Neural cell (in vitro differentiated cells): ENCODE data around the gene ALK. TPM values are rescaled to one million over a fixed set of nuclear protein-coding genes. Genes with fewer than 3 reads are reported as not detected.

ENCODE experiments used
- H2AFZ ChIP-seq: fragments of 200-600, 300-800 bp; sonication (generic), shearing (Covaris generic); 2 replicates; pipeline ENCODE4 v1.6.0; 2014; ENCODE audit warnings: low read depth, mild to moderate bottlenecking, antibody characterized with exemption, low read length, moderate library complexity
- H3F3A ChIP-seq: fragments of 200-600 bp; shearing (Covaris generic); 2 replicates; pipeline ENCODE4 v1.6.1; 2016; ENCODE audit warnings: mild to moderate bottlenecking, moderate library complexity, mixed read lengths, antibody characterized with exemption, low read length; ENCODE audit not compliant: insufficient read depth, poor library complexity, severe bottlenecking
- H3K27ac ChIP-seq: fragments of 200-600, 300-800 bp; sonication (generic), shearing (Covaris generic); 2 replicates; pipeline ENCODE4 v1.5.1; 2014; ENCODE audit warnings: mild to moderate bottlenecking, low read length, moderate library complexity
- H3K27me3 ChIP-seq: fragments of 300-800, 200-600 bp; sonication (generic), shearing (Covaris generic); 2 replicates; pipeline ENCODE4 v1.6.0; 2014; ENCODE audit warnings: mild to moderate bottlenecking, low read depth, low read length, moderate library complexity; ENCODE audit not compliant: insufficient read depth
- H3K36me3 ChIP-seq: fragments of 300-800, 200-600 bp; sonication (generic), shearing (Covaris generic); 2 replicates; pipeline ENCODE4 v1.5.1; 2014; ENCODE audit warnings: mild to moderate bottlenecking, antibody characterized with exemption, low read length, moderate library complexity; ENCODE audit not compliant: insufficient read depth
- H3K4me2 ChIP-seq: fragments of 300-800, 200-600 bp; sonication (generic), shearing (Covaris generic); 2 replicates; pipeline ENCODE4 v1.6.0; 2014; ENCODE audit warnings: mild to moderate bottlenecking, low read length
- H3K4me3 ChIP-seq: fragments of 300-800, 200-600 bp; sonication (generic), shearing (Covaris generic); 2 replicates; pipeline ENCODE4 v1.5.1; 2014; ENCODE audit warnings: mild to moderate bottlenecking, low read length, moderate library complexity
- H3K79me2 ChIP-seq: fragments of 200-600 bp; shearing (Covaris generic); replicated peaks from 2 replicates; pipeline ENCODE4 v1.6.0; 2014; ENCODE audit warnings: mild to moderate bottlenecking, low read length, moderate library complexity; ENCODE audit not compliant: insufficient read depth
- H3K9ac ChIP-seq: fragments of 300-800, 200-600 bp; sonication (generic), shearing (Covaris generic); 2 replicates; pipeline ENCODE4 v1.6.1; 2016; ENCODE audit warnings: mild to moderate bottlenecking, low read length, mixed read lengths
- H3K9me2 ChIP-seq: fragments of 200-600 bp; shearing (Covaris generic); 2 replicates; pipeline ENCODE4 v1.6.1; 2016; ENCODE audit warnings: mild to moderate bottlenecking, low read length, mixed read lengths; ENCODE audit not compliant: insufficient read depth
- H3K9me3 ChIP-seq: fragments of 200-600, 300-800 bp; sonication (generic), shearing (Covaris generic); 2 replicates; pipeline ENCODE4 v1.6.1; 2016; ENCODE audit warnings: mild to moderate bottlenecking, mixed run types, low read length, moderate library complexity, mixed read lengths
- H4K20me1 ChIP-seq: fragments of 200-600 bp; shearing (Covaris generic); 2 replicates; pipeline ENCODE4 v1.6.1; 2016; ENCODE audit warnings: mild to moderate bottlenecking, mixed run types; ENCODE audit not compliant: insufficient read depth
- EP300 ChIP-seq: fragments of 450-650 bp; conservative IDR thresholded peaks from 2 replicates; pipeline ENCODE4 v1.6.1; 2014; ENCODE audit warnings: antibody characterized with exemption, mild to moderate bottlenecking, moderate library complexity; ENCODE audit not compliant: poor library complexity, severe bottlenecking
- EZH2 ChIP-seq: fragments of 200-600, 300-800 bp; shearing (Covaris generic), sonication (generic); IDR thresholded peaks from 2 replicates; pipeline ENCODE4 v1.6.1; 2014; ENCODE audit warnings: antibody characterized with exemption, low read length, borderline replicate concordance, mild to moderate bottlenecking; ENCODE audit not compliant: insufficient read depth, poor library complexity, severe bottlenecking
- MXI1 ChIP-seq: fragments of 450-650 bp; conservative IDR thresholded peaks from 2 replicates; pipeline ENCODE4 v1.6.1; 2014; ENCODE audit warnings: antibody characterized with exemption, mild to moderate bottlenecking; ENCODE audit not compliant: poor library complexity, severe bottlenecking
- POLR2AphosphoS5 ChIP-seq: IDR thresholded peaks from 2 replicates; pipeline ENCODE4 v1.6.1; 2012
- RAD21 ChIP-seq: fragments of 450-650 bp; conservative IDR thresholded peaks from 2 replicates; pipeline ENCODE4 v1.6.1; 2014; ENCODE audit warnings: antibody characterized with exemption, mild to moderate bottlenecking, moderate library complexity
- SMC3 ChIP-seq: fragments of 450-650 bp; conservative IDR thresholded peaks from 2 replicates; pipeline ENCODE4 v1.6.1; 2014; ENCODE audit warnings: antibody characterized with exemption, mild to moderate bottlenecking, moderate library complexity; ENCODE audit not compliant: poor library complexity
- TAF1 ChIP-seq: IDR thresholded peaks from 2 replicates; pipeline ENCODE4 v1.6.1; 2012; ENCODE audit warnings: low read depth
- polyA plus RNA-seq: library from polyadenylated mRNA; depleted of rRNA; stranded (reverse); fragments of >200 nt; gene quantifications from 2 replicates; pipeline ENCODE4 v1.2.3, GENCODE V29; 2014
- TF ChIP-seq, protein P1 (sequence below): IDR thresholded peaks from 2 replicates; pipeline ENCODE4 v1.6.1; 2012; ENCODE audit warnings: borderline replicate concordance
- TF ChIP-seq, protein P2 (sequence below): fragments of 450-650 bp; IDR thresholded peaks from 2 replicates; pipeline ENCODE4 v1.5.1; 2014; ENCODE audit warnings: antibody characterized with exemption, mild to moderate bottlenecking, moderate library complexity; ENCODE audit not compliant: poor library complexity, severe bottlenecking

Gene ALK
- polyA plus RNA-seq, 1 donor from 2014 or later: 7.1 TPM

DNA sequence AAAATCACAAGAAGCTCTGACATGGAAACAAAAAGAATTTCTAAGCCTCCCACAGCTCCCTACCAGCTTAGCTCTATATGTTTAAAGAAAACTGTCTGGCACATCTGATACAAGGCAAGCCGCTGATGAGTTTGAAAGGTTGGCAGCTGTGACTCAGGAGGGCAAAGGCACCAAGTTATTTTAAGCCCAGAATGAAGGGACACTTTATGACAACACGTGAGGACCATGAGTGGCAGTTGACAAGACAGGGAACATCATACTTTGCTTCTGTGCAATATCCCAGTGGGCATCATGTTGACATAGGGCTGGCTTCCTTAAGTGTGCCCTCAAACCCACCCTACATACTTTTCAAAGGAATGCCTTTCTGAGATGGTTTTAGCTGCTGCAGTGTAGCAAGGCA is 533.3 kb downstream of the ALK start:
- Histone ChIP-seq H3K9me2 (no peaks in the 10 kb centered on the region), H3K79me2 (no peaks in the 10 kb centered on the region), H3K27me3 (no peaks in the 10 kb centered on the region), H3K4me2 (no peak overlapping the region), H3K9me3 (no peaks in the 10 kb centered on the region), H3K36me3 (no peaks in the 10 kb centered on the region), H3F3A (no peaks in the 10 kb centered on the region), H3K4me3 (no peak overlapping the region), H4K20me1 (no peaks in the 10 kb centered on the region), H3K27ac (no peak overlapping the region), H3K9ac (no peak overlapping the region), H2AFZ (no peak overlapping the region)
- TF ChIP-seq, protein P1, sequence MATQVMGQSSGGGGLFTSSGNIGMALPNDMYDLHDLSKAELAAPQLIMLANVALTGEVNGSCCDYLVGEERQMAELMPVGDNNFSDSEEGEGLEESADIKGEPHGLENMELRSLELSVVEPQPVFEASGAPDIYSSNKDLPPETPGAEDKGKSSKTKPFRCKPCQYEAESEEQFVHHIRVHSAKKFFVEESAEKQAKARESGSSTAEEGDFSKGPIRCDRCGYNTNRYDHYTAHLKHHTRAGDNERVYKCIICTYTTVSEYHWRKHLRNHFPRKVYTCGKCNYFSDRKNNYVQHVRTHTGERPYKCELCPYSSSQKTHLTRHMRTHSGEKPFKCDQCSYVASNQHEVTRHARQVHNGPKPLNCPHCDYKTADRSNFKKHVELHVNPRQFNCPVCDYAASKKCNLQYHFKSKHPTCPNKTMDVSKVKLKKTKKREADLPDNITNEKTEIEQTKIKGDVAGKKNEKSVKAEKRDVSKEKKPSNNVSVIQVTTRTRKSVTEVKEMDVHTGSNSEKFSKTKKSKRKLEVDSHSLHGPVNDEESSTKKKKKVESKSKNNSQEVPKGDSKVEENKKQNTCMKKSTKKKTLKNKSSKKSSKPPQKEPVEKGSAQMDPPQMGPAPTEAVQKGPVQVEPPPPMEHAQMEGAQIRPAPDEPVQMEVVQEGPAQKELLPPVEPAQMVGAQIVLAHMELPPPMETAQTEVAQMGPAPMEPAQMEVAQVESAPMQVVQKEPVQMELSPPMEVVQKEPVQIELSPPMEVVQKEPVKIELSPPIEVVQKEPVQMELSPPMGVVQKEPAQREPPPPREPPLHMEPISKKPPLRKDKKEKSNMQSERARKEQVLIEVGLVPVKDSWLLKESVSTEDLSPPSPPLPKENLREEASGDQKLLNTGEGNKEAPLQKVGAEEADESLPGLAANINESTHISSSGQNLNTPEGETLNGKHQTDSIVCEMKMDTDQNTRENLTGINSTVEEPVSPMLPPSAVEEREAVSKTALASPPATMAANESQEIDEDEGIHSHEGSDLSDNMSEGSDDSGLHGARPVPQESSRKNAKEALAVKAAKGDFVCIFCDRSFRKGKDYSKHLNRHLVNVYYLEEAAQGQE: no peak
- TF ChIP-seq SMC3: no peak
- TF ChIP-seq TAF1: no peak
- TF ChIP-seq RAD21: no peak
- TF ChIP-seq POLR2AphosphoS5: no peak
- no peak for TF ChIP-seq EZH2

DNA sequence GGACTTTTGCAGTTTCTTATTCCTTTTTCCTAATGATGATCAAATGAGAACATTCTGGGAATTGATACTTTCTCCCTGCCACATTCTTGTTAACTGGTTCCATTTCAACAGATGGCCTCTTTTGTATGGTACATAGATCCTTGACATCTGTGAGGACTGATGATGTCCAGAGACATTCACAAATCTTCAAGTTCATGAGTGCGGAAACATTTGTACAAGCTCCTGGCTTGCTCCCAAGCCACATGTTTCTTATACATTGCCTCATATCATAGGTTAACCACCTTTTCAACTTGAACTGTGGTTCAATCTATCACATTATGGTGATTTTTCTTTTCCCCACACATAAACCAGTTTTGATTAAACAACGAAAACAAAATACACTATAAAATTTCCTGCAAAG is 538.9 kb downstream of the ALK start:
- Histone ChIP-seq H3K27ac (no peak overlapping the region), H3K9ac (no peak overlapping the region), H3F3A (no peaks in the 10 kb centered on the region), H3K36me3 (no peaks in the 10 kb centered on the region), H3K9me3 (no peaks in the 10 kb centered on the region), H3K79me2 (no peaks in the 10 kb centered on the region), H3K9me2 (no peaks in the 10 kb centered on the region), H3K27me3 (no peaks in the 10 kb centered on the region), H3K4me3 (no peak overlapping the region), H4K20me1 (no peaks in the 10 kb centered on the region), H3K4me2 (no peak overlapping the region), H2AFZ (no peak overlapping the region)
- TF ChIP-seq MXI1 (no peak), EP300 (no peak), TAF1 (no peak), POLR2AphosphoS5 (no peak), EZH2 (no peak), SMC3 (no peak), RAD21 (no peak)
- TF ChIP-seq, protein P2, sequence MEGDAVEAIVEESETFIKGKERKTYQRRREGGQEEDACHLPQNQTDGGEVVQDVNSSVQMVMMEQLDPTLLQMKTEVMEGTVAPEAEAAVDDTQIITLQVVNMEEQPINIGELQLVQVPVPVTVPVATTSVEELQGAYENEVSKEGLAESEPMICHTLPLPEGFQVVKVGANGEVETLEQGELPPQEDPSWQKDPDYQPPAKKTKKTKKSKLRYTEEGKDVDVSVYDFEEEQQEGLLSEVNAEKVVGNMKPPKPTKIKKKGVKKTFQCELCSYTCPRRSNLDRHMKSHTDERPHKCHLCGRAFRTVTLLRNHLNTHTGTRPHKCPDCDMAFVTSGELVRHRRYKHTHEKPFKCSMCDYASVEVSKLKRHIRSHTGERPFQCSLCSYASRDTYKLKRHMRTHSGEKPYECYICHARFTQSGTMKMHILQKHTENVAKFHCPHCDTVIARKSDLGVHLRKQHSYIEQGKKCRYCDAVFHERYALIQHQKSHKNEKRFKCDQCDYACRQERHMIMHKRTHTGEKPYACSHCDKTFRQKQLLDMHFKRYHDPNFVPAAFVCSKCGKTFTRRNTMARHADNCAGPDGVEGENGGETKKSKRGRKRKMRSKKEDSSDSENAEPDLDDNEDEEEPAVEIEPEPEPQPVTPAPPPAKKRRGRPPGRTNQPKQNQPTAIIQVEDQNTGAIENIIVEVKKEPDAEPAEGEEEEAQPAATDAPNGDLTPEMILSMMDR: no peak
- TF ChIP-seq, protein P1: no peak
